GM23338 (cell line): Measurements from ENCODE around the gene USP7.

Experiments used
- EZH2 ChIP-seq: fragments of 200-600 bp; sonication (generic); IDR thresholded peaks from one replicate; pipeline ENCODE4 v1.8.0; 2017; ENCODE audit warnings: antibody characterized with exemption, mild to moderate bottlenecking, low read depth; ENCODE audit not compliant: unreplicated experiment
- EZH2phosphoT487 ChIP-seq: fragments of 200-600 bp; sonication (generic); IDR thresholded peaks from one replicate; pipeline ENCODE4 v1.8.1; 2018; ENCODE audit warnings: antibody characterized with exemption; ENCODE audit not compliant: unreplicated experiment

DNA sequence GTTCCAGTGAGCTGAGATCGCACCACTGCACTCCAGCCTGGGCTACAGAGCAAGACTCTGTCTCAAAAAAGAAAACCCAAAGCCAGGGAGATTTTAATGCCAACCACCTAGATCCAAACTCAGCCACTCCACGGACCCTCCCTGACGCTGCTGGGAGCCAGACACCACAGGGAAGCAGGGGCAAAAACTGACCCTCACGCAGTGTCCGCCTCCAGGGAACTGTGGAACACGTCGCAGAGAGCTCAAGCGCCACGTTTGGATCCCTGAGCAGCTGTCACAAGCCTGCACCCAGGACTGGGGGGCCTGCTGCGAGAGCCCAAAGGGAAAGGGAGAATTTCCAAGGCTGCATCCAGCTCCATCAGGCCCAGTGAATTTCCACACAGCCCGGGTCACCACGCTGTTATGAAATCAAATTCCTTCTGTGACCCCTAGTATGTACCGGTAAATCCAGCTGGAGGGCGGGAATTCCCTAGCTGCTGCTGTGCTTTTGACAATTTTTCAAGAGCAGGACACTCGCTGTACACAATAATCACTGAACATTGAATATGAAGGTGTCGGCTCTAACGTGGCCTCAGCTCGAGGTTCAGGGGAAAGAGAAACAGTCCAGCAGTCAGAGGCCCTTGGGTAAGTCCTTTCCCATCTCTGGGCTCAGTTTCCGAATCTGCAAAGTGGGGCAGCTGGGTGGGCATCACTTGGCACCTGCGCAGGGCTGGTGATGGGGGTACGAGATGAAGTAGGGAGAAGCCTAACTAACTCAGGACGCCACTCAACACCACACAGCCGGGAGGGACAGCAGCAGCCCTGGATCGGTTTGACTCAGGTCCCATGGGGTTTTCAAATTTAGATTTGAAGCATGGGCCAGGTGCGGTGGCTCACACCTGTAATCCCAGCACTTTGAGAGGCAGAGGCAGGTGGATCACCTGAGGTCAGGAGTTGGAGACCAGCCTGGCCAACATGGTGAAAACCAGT, 103.5 kb downstream of the USP7 start:
- TF ChIP-seq EZH2phosphoT487 (no peak), EZH2 (no peak)
